Neural progenitor cell (in vitro differentiated cells): ENCODE data around the gene CHTF18. TPM values are rescaled to one million over a fixed set of nuclear protein-coding genes. Genes with fewer than 3 reads are reported as not detected.

Experiments used
- DNase-seq: peaks from one replicate; pipeline ENCODE4 v3.0.0-alpha.2; 2016; ENCODE audit warnings: low spot score
- H2AFZ ChIP-seq: fragments of 200-600 bp; sonication (generic); replicated peaks from 2 replicates; pipeline ENCODE4 v1.6.1; 2016; ENCODE audit warnings: antibody characterized with exemption
- H3F3A ChIP-seq: fragments of 200-600 bp; sonication (generic); 2 replicates; pipeline ENCODE4 v1.6.1; 2016; ENCODE audit warnings: antibody characterized with exemption, low read depth
- H3K27ac ChIP-seq: fragments of 200-600 bp; sonication (generic); 2 replicates; pipeline ENCODE4 v1.5.1; 2016; ENCODE audit warnings: mild to moderate bottlenecking
- H3K27me3 ChIP-seq: fragments of 200-600 bp; sonication (generic); 2 replicates; pipeline ENCODE4 v1.6.1; 2016; ENCODE audit warnings: mild to moderate bottlenecking, moderate library complexity
- H3K36me3 ChIP-seq: fragments of 200-600 bp; sonication (generic); 2 replicates; pipeline ENCODE4 v1.5.1; 2016
- H3K4me1 ChIP-seq: fragments of 200-600 bp; sonication (generic); 2 replicates; pipeline ENCODE4 v1.6.1; 2016; ENCODE audit warnings: mixed run types
- H3K4me2 ChIP-seq: fragments of 200-600 bp; sonication (generic); 2 replicates; pipeline ENCODE4 v1.6.1; 2016
- H3K4me3 ChIP-seq: fragments of 200-600 bp; sonication (generic); 2 replicates; pipeline ENCODE4 v1.5.1; 2016
- H3K79me2 ChIP-seq: fragments of 200-600 bp; sonication (generic); 2 replicates; pipeline ENCODE4 v1.6.1; 2016; ENCODE audit warnings: low read depth
- H3K9ac ChIP-seq: fragments of 200-600 bp; sonication (generic); 2 replicates; pipeline ENCODE4 v1.6.1; 2016
- H3K9me3 ChIP-seq: fragments of 200-600 bp; sonication (generic); 2 replicates; pipeline ENCODE4 v1.5.1; 2016; ENCODE audit warnings: low read depth
- H4K20me1 ChIP-seq: fragments of 200-600 bp; sonication (generic); 2 replicates; pipeline ENCODE4 v1.6.1; 2016; ENCODE audit warnings: low read depth
- H3K27ac Mint-ChIP-seq: 3 replicates; pipeline ENCODE4 v1.8.0; 2021; ENCODE audit warnings: mixed read lengths
- H3K27me3 Mint-ChIP-seq: 2 replicates; pipeline ENCODE4 v1.8.0; 2022; ENCODE audit warnings: low read depth, mild to moderate bottlenecking, inconsistent platforms, moderate library complexity, mixed read lengths; ENCODE audit not compliant: insufficient read depth
- H3K36me3 Mint-ChIP-seq: 3 replicates; pipeline ENCODE4 v1.8.0; 2021; ENCODE audit warnings: mixed read lengths
- H3K4me1 Mint-ChIP-seq: 3 replicates; pipeline ENCODE4 v1.8.0; 2021; ENCODE audit warnings: mixed read lengths
- H3K4me3 Mint-ChIP-seq: 3 replicates; pipeline ENCODE4 v1.8.0; 2021; ENCODE audit warnings: mild to moderate bottlenecking, moderate library complexity, mixed read lengths
- H3K9me3 Mint-ChIP-seq: 3 replicates; pipeline ENCODE4 v1.8.0; 2020; ENCODE audit warnings: mixed read lengths
- CTCF ChIP-seq: fragments of 200-600 bp; sonication (generic); IDR thresholded peaks from 2 replicates; pipeline ENCODE4 v1.5.1; 2017; ENCODE audit warnings: antibody characterized with exemption, mild to moderate bottlenecking
- EZH2 ChIP-seq: fragments of 200-600 bp; sonication (generic); IDR thresholded peaks from 2 replicates; pipeline ENCODE4 v1.6.1; 2017; ENCODE audit warnings: antibody characterized with exemption, mild to moderate bottlenecking, moderate library complexity
- EZH2phosphoT487 ChIP-seq: fragments of 200-600 bp; sonication (generic); IDR thresholded peaks from 2 replicates; pipeline ENCODE4 v1.6.1; 2017; ENCODE audit warnings: antibody characterized with exemption
- total RNA-seq: library from RNA; depleted of rRNA; stranded (reverse); fragments of >200 nt; gene quantifications from 2 replicates; pipeline ENCODE4 v1.2.3, GENCODE V29; 2015; ENCODE audit warnings: low replicate concordance

CHTF18 gene
- total RNA-seq, 1 donor from 2014 or later: 35.6 TPM

GRCh38 chr16:798666-799065, 10.2 kb downstream of the CHTF18 start:
- peaks cover 3% of the 10 kb centered on the region for H3K27me3 Mint-ChIP-seq
- no peak overlapping the region for H3K4me3 ChIP-seq
- H3K9me3 ChIP-seq: no peaks in the 10 kb centered on the region
- peaks cover 18% of the 10 kb centered on the region for H3K4me1 ChIP-seq
- H3F3A ChIP-seq: peaks cover 10% of the 10 kb centered on the region
- no peak overlapping the region for H2AFZ ChIP-seq
- H3K9me3 Mint-ChIP-seq: no peaks in the 10 kb centered on the region
- H3K4me3 Mint-ChIP-seq: no peak overlapping the region
- no peaks in the 10 kb centered on the region for H3K4me1 Mint-ChIP-seq
- H3K4me2 ChIP-seq: no peak overlapping the region
- peaks cover 3% of the 10 kb centered on the region for H3K36me3 Mint-ChIP-seq
- H3K27me3 ChIP-seq: peaks cover 48% of the 10 kb centered on the region
- no peak overlapping the region for H3K27ac ChIP-seq
- no peak overlapping the region for H3K9ac ChIP-seq
- TF ChIP-seq EZH2phosphoT487 (no peak), EZH2 (no peak), CTCF (no peak)
- H4K20me1 ChIP-seq: peaks cover 43% of the 10 kb centered on the region
- no peaks in the 10 kb centered on the region for H3K36me3 ChIP-seq
- H3K79me2 ChIP-seq: no peaks in the 10 kb centered on the region
- DNase-seq: no peak
- no peak overlapping the region for H3K27ac Mint-ChIP-seq

GRCh38 chr16:799111-799947, 10.9 kb downstream of the CHTF18 start:
- Histone ChIP-seq H3K27me3 (peaks cover 55% of the 10 kb centered on the region), H2AFZ (no peak overlapping the region), H3K9ac (no peak overlapping the region), H4K20me1 (peaks cover 38% of the 10 kb centered on the region), H3K27ac (no peak overlapping the region), H3K4me2 (no peak overlapping the region), H3K36me3 (no peaks in the 10 kb centered on the region), H3K9me3 (no peaks in the 10 kb centered on the region), H3K4me3 (no peak overlapping the region), H3K4me1 (peaks cover 18% of the 10 kb centered on the region), H3K79me2 (no peaks in the 10 kb centered on the region), H3F3A (peaks cover 10% of the 10 kb centered on the region)
- TF ChIP-seq EZH2 (no peak), CTCF (no peak), EZH2phosphoT487 (no peak)
- H3K36me3 Mint-ChIP-seq: peaks cover 3% of the 10 kb centered on the region
- H3K4me1 Mint-ChIP-seq: no peaks in the 10 kb centered on the region
- peaks cover 3% of the 10 kb centered on the region for H3K27me3 Mint-ChIP-seq
- DNase-seq: no peak
- H3K4me3 Mint-ChIP-seq: no peak overlapping the region
- no peaks in the 10 kb centered on the region for H3K9me3 Mint-ChIP-seq
- no peak overlapping the region for H3K27ac Mint-ChIP-seq

- H3K4me2 ChIP-seq: peak within 1 kb of the TSS; percentile 83
- H3K27me3 Mint-ChIP-seq: peaks cover 3% of the 10 kb centered on the region
Measured at GRCh38 chr16:799948-800833, 11.8 kb downstream of the CHTF18 start, which contains the start of gene GNG13. Gene GNG13, minus strand, starts transcription at chr16:800734. Its CDS starts 1,657 bp downstream, at chr16:799077.

More at GRCh38 chr16:799948-800833, 11.8 kb downstream of the CHTF18 start, which contains the start of gene GNG13:
- Histone ChIP-seq H3K9ac (no peak within 1 kb of the TSS), H3K27me3 (peaks cover 64% of the 10 kb centered on the region), H3K27ac (no peak within 1 kb of the TSS), H3F3A (peaks cover 15% of the 10 kb centered on the region), H4K20me1 (peaks cover 32% of the 10 kb centered on the region), H3K4me1 (peaks cover 18% of the 10 kb centered on the region), H3K9me3 (no peaks in the 10 kb centered on the region), H3K79me2 (no peaks in the 10 kb centered on the region), H2AFZ (no peak within 1 kb of the TSS), H3K36me3 (no peaks in the 10 kb centered on the region), H3K4me3 (peak within 1 kb of the TSS; percentile 46)
- DNase-seq: peak; percentile 84
- Mint-ChIP-seq H3K4me1 (no peaks in the 10 kb centered on the region), H3K4me3 (no peak within 1 kb of the TSS), H3K36me3 (peaks cover 3% of the 10 kb centered on the region), H3K9me3 (no peaks in the 10 kb centered on the region), H3K27ac (no peak within 1 kb of the TSS)
- no peak for TF ChIP-seq EZH2phosphoT487
- TF ChIP-seq CTCF: no peak
- TF ChIP-seq EZH2: no peak
